Measurements from ENCODE around the gene PEPD.

The PEPD gene

DNA sequence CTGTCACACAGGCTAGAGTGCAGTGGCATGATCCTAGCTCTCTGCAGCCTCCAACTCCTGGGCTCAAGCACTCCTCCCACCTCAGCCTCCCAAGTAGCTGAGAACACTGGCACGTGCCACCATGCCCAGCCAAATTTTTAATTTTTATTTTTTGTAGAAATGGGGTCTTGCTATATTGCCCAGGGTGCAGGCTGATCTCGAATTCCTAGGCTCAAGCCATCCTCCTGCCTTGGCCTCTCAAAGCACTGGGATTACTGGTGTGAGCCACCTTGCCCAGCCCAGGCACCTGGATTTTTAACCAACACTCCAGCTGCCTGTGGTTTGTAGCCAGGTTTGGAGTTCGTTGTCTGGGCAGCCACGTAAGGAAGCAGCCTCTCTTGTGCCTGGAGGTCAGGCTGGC is 9.3 kb upstream of the PEPD start:
- no peaks in the 10 kb centered on the region for H3K36me3 ChIP-seq (ENCODE audit: insufficient read depth)
- no peak overlapping the region for H3K9ac ChIP-seq
- no peak overlapping the region for H3K4me2 ChIP-seq
- TF ChIP-seq, protein P1, sequence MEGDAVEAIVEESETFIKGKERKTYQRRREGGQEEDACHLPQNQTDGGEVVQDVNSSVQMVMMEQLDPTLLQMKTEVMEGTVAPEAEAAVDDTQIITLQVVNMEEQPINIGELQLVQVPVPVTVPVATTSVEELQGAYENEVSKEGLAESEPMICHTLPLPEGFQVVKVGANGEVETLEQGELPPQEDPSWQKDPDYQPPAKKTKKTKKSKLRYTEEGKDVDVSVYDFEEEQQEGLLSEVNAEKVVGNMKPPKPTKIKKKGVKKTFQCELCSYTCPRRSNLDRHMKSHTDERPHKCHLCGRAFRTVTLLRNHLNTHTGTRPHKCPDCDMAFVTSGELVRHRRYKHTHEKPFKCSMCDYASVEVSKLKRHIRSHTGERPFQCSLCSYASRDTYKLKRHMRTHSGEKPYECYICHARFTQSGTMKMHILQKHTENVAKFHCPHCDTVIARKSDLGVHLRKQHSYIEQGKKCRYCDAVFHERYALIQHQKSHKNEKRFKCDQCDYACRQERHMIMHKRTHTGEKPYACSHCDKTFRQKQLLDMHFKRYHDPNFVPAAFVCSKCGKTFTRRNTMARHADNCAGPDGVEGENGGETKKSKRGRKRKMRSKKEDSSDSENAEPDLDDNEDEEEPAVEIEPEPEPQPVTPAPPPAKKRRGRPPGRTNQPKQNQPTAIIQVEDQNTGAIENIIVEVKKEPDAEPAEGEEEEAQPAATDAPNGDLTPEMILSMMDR (conservative IDR thresholded peaks at IDR 0.05; ENCODE audit: low read depth, low read length), result no peak
- H3K4me3 ChIP-seq (IDR thresholded peaks at IDR 0.05; ENCODE audit: insufficient read depth, low read depth, low read length), result no peak overlapping the region
- no peaks in the 10 kb centered on the region for H4K20me1 ChIP-seq (ENCODE audit: insufficient read depth)
- no peaks in the 10 kb centered on the region for H3K4me1 ChIP-seq (ENCODE audit: low read depth, poor library complexity, severe bottlenecking)
- peaks cover 59% of the 10 kb centered on the region for H3K27me3 ChIP-seq (ENCODE audit: insufficient read depth, low read depth)
- no peaks in the 10 kb centered on the region for H3K79me2 ChIP-seq (ENCODE audit: insufficient read depth, low read depth)
- no peak overlapping the region for H3K27ac ChIP-seq
- no peak overlapping the region for H2AFZ ChIP-seq (ENCODE audit: low read depth)

DNA sequence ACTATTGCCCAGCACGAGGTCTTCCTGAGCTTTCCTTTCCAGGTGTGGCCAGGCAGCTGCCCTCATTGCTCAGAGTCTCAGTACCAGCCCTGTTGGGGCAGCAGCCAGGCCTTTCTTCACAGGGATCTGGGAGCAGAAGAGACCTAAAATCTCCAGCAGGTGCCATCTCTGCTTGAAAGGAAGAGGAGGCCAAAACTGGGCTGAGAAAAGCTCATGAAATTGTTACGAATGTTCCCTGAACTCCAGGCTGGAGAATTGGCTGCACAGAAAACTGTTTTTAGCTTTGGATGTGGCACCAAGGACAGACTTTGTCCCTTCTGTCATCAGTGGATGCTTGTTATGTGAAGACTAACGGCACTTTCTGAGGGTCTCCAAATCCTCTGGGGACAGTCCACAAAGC is 8.7 kb upstream of the PEPD start:
- Histone ChIP-seq H3K79me2 (ENCODE audit: insufficient read depth, low read depth) (no peaks in the 10 kb centered on the region), H3K36me3 (ENCODE audit: insufficient read depth) (no peaks in the 10 kb centered on the region), H3K4me3 (IDR thresholded peaks at IDR 0.05; ENCODE audit: insufficient read depth, low read depth, low read length) (no peak overlapping the region), H3K27ac (no peak overlapping the region), H3K9ac (no peak overlapping the region), H4K20me1 (ENCODE audit: insufficient read depth) (no peaks in the 10 kb centered on the region), H3K4me2 (no peak overlapping the region), H2AFZ (ENCODE audit: low read depth) (no peak overlapping the region), H3K27me3 (ENCODE audit: insufficient read depth, low read depth) (peaks cover 64% of the 10 kb centered on the region), H3K4me1 (ENCODE audit: low read depth, poor library complexity, severe bottlenecking) (no peaks in the 10 kb centered on the region)
- TF ChIP-seq, protein P1 (conservative IDR thresholded peaks at IDR 0.05; ENCODE audit: low read depth, low read length), result no peak

DNA sequence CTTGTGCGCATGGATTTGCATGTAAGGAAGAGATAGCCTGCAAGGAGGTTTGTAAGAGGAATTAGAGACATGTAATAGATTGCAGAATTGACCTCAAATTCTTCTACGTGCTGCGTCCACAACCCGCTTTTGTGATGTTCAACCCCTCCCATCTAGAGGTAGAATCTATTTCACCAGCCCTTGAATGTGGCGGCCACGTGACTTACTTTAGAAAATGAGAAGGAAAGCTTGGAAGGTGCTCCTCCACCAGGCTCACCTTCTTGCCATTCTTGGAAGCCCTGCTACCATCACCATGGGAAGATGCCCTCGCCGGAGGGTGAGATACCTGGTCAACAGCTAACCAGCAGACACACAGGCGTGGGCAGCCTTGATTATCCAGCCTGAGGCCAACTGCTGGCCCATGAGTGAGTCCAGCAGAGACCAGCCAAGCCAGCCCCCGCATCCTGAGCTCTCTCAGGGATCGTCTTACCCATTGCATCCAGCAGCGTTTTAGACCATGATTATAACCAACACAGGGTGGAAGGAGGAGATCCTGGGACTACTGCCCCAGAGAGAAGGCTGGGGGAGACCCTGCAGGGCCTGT is 7.6 kb upstream of the PEPD start:
- TF ChIP-seq, protein P1 (conservative IDR thresholded peaks at IDR 0.05; ENCODE audit: low read depth, low read length), result no peak

DNA sequence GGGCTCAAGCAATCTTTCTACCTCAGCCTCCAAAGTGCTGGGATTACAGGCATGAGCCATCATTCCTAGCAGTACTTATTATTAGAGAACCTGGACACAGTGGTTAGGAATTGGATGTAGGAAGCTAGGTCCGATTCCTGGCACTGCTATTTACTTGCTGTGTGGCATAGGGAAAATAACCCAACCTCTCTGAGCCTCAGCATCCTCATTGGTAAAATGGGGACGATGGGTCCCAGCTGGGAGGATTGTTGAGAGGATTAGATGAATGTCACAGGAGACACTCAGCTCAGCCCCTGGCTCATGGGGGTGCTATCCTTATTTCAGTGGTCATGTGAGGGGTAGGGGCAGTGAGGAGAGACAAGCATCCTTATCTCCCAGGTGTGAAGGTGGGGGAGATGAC is 6.8 kb upstream of the PEPD start:
- Histone ChIP-seq H3K36me3 (ENCODE audit: insufficient read depth) (no peaks in the 10 kb centered on the region), H3K27ac (no peak overlapping the region), H3K27me3 (ENCODE audit: insufficient read depth, low read depth) (peaks cover 65% of the 10 kb centered on the region), H3K9ac (no peak overlapping the region), H3K4me1 (ENCODE audit: low read depth, poor library complexity, severe bottlenecking) (no peaks in the 10 kb centered on the region), H4K20me1 (ENCODE audit: insufficient read depth) (no peaks in the 10 kb centered on the region), H2AFZ (ENCODE audit: low read depth) (no peak overlapping the region), H3K4me2 (no peak overlapping the region), H3K79me2 (ENCODE audit: insufficient read depth, low read depth) (no peaks in the 10 kb centered on the region), H3K4me3 (IDR thresholded peaks at IDR 0.05; ENCODE audit: insufficient read depth, low read depth, low read length) (no peak overlapping the region)
- TF ChIP-seq, protein P1 (conservative IDR thresholded peaks at IDR 0.05; ENCODE audit: low read depth, low read length), result no peak

More for the DNA sequence above, 7.6 kb upstream of the PEPD start:
- Histone ChIP-seq H2AFZ (ENCODE audit: low read depth) (no peak overlapping the region), H3K4me1 (ENCODE audit: low read depth, poor library complexity, severe bottlenecking) (no peaks in the 10 kb centered on the region), H3K36me3 (ENCODE audit: insufficient read depth) (no peaks in the 10 kb centered on the region), H3K4me2 (no peak overlapping the region), H4K20me1 (ENCODE audit: insufficient read depth) (no peaks in the 10 kb centered on the region), H3K9ac (no peak overlapping the region), H3K27ac (no peak overlapping the region), H3K27me3 (ENCODE audit: insufficient read depth, low read depth) (peaks cover 68% of the 10 kb centered on the region), H3K79me2 (ENCODE audit: insufficient read depth, low read depth) (no peaks in the 10 kb centered on the region), H3K4me3 (IDR thresholded peaks at IDR 0.05; ENCODE audit: insufficient read depth, low read depth, low read length) (no peak overlapping the region)
